ENCODE measurements around the gene C16orf89.

The C16orf89 gene

GRCh38 chr16:5062051-5062450 lies 3.7 kb downstream of the C16orf89 start:
- no peak for DNase-seq (ENCODE audit: low read depth)
- H3K4me3 ChIP-seq (ENCODE audit: low read depth, low read length): no peak overlapping the region
- no peak for TF ChIP-seq CTCF (IDR thresholded peaks at IDR 0.05; ENCODE audit: low read depth, low read length, missing control alignments)

GRCh38 chr16:5060073-5060641 lies 5.6 kb downstream of the C16orf89 start:
- H3K4me3 ChIP-seq (ENCODE audit: low read depth, low read length): no peak overlapping the region
- DNase-seq (ENCODE audit: low read depth): no peak
- TF ChIP-seq CTCF (IDR thresholded peaks at IDR 0.05; ENCODE audit: low read depth, low read length, missing control alignments): no peak

- no peak overlapping the region for H3K4me3 ChIP-seq (ENCODE audit: low read depth, low read length)
- TF ChIP-seq CTCF (IDR thresholded peaks at IDR 0.05; ENCODE audit: low read depth, low read length, missing control alignments): no peak
- no peak for DNase-seq (ENCODE audit: low read depth)
Observed at GRCh38 chr16:5059386-5060072, 6.2 kb downstream of the C16orf89 start.

- H3K4me3 ChIP-seq (ENCODE audit: low read depth, low read length): no peak overlapping the region
- peak; percentile 17 for TF ChIP-seq CTCF (IDR thresholded peaks at IDR 0.05; ENCODE audit: low read depth, low read length, missing control alignments)
- no peak for DNase-seq (ENCODE audit: low read depth)
Observed at GRCh38 chr16:5058476-5058875, 7.3 kb downstream of the C16orf89 start.

GRCh38 chr16:5056352-5056751 lies 9.4 kb downstream of the C16orf89 start:
- TF ChIP-seq CTCF (IDR thresholded peaks at IDR 0.05; ENCODE audit: low read depth, low read length, missing control alignments): peak; percentile 81
- H3K4me3 ChIP-seq (ENCODE audit: low read depth, low read length): no peak overlapping the region
- no peak for DNase-seq (ENCODE audit: low read depth)

- no peak for DNase-seq (ENCODE audit: low read depth)
- TF ChIP-seq CTCF (IDR thresholded peaks at IDR 0.05; ENCODE audit: low read depth, low read length, missing control alignments): no peak
- no peak overlapping the region for H3K4me3 ChIP-seq (ENCODE audit: low read depth, low read length)
Observed at GRCh38 chr16:5054876-5055865, 10.6 kb downstream of the C16orf89 start.

Measured in GM12864 (cell line).